MG63 (cell line): ENCODE results near the gene RTN4RL1. TPM values are rescaled to one million over a fixed set of nuclear protein-coding genes. Genes with fewer than 3 reads are reported as not detected.

ENCODE experiments used
- DNase-seq: peaks from one replicate; pipeline ENCODE4 v3.0.0-alpha.2; 2020
- H3K27me3 ChIP-seq: fragments of 250-450 bp; sonication (Bioruptor Pico); 2 replicates; pipeline ENCODE4 v1.5.1; 2020; ENCODE audit warnings: mild to moderate bottlenecking, moderate library complexity
- H3K36me3 ChIP-seq: fragments of 250-450 bp; sonication (Bioruptor Pico); 2 replicates; pipeline ENCODE4 v1.5.1; 2020; ENCODE audit warnings: mild to moderate bottlenecking, moderate library complexity
- H3K4me3 ChIP-seq: fragments of 250-450 bp; sonication (Bioruptor Pico); 2 replicates; pipeline ENCODE4 v1.5.1; 2020; ENCODE audit warnings: mild to moderate bottlenecking, moderate library complexity
- H3K9me3 ChIP-seq: fragments of 250-450 bp; sonication (Bioruptor Pico); 2 replicates; pipeline ENCODE4 v1.5.1; 2020; ENCODE audit warnings: mild to moderate bottlenecking, moderate library complexity
- total RNA-seq: library from RNA; depleted of rRNA; stranded (reverse); fragments of >200 nt; shearing (Covaris generic); gene quantifications from 2 replicates; pipeline ENCODE4 v1.2.3, GENCODE V29; 2014; ENCODE audit warnings: low replicate concordance

RTN4RL1 gene
- total RNA-seq, 1 experiment from 2014 or later = 4.9 TPM

GRCh38 chr17:1941272-1942065, 83.7 kb downstream of the RTN4RL1 start:
- no peaks in the 10 kb centered on the region for H3K36me3 ChIP-seq
- no peaks in the 10 kb centered on the region for H3K9me3 ChIP-seq
- H3K4me3 ChIP-seq = no peak overlapping the region
- no peak for DNase-seq
- no peaks in the 10 kb centered on the region for H3K27me3 ChIP-seq

- H3K9me3 ChIP-seq = no peaks in the 10 kb centered on the region
- no peak for DNase-seq
- no peaks in the 10 kb centered on the region for H3K27me3 ChIP-seq
- no peaks in the 10 kb centered on the region for H3K36me3 ChIP-seq
- H3K4me3 ChIP-seq = no peak overlapping the region
Measured at GRCh38 chr17:1940810-1941185, 84.3 kb downstream of the RTN4RL1 start.

DNA sequence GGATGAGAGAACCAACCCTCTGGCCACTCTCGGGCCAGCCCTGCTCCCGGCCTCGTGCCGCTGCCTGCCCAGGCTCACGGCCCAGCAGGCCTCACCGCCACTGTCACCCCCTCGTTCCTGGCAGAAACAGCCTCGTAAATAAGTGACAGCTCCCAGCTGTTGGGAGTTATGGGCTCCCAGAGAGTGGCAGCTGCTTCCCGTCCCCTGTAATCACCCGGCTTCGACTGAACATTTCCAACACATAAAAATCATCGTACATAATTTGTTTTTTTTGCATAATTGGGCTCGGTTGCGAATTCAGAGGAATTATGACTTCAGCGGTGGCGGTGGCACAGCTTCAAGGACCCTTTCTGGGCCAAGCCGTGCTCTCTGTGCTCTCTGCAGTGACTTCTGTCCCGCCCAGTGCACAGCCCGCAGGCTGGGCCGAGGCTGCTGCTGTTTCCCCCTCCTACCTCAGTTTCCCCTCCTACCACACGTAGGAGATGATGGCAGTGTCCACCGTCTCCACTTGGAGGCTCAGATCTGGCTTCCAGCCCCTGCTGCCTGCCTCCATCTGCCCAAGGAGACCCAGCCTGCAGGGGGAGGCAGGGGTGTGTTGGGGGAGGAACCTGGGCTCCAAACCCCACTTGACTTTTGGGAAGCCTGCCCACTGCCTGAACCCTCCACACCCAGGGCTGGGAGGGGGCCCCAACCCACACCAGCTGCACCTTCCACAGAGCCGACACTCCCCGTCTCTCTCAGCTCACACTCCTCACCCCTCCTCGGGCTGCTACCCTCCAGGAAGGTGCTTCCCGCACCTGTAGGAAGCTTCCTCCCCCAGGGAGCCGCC, 84.9 kb downstream of the RTN4RL1 start:
- Histone ChIP-seq H3K9me3 (no peaks in the 10 kb centered on the region), H3K4me3 (no peak overlapping the region), H3K27me3 (no peaks in the 10 kb centered on the region), H3K36me3 (no peaks in the 10 kb centered on the region)
- no peak for DNase-seq

GRCh38 chr17:1937461-1937860, 87.7 kb downstream of the RTN4RL1 start:
- Histone ChIP-seq H3K4me3 (no peak overlapping the region), H3K9me3 (no peaks in the 10 kb centered on the region), H3K36me3 (no peaks in the 10 kb centered on the region), H3K27me3 (no peaks in the 10 kb centered on the region)
- no peak for DNase-seq

- DNase-seq = no peak
- Histone ChIP-seq H3K4me3 (no peak overlapping the region), H3K27me3 (no peaks in the 10 kb centered on the region), H3K9me3 (no peaks in the 10 kb centered on the region), H3K36me3 (no peaks in the 10 kb centered on the region)
Measured at GRCh38 chr17:1936766-1937165, 88.4 kb downstream of the RTN4RL1 start.

DNA sequence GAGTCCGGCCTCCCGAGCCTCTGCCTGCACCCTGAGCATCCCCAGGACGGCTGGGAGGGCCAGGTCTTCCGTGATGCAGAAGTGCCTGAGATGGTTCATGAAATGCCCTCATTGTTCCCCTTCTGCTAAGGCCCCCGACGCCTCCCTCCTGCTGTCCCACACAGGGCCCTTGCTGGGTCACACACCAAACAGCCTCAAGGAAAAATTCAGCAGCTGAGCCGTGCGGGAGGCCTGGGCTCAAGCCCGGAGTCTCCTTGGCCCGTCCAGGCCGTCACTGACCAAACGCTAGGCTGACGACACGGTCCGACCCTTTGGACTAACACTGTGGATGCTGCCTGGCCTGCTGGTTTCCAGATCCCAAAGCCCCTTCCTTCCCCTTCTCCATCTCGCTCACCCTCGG, 90.2 kb downstream of the RTN4RL1 start:
- no peak for DNase-seq
- no peaks in the 10 kb centered on the region for H3K27me3 ChIP-seq
- no peaks in the 10 kb centered on the region for H3K9me3 ChIP-seq
- H3K36me3 ChIP-seq = no peaks in the 10 kb centered on the region
- no peak overlapping the region for H3K4me3 ChIP-seq

DNA sequence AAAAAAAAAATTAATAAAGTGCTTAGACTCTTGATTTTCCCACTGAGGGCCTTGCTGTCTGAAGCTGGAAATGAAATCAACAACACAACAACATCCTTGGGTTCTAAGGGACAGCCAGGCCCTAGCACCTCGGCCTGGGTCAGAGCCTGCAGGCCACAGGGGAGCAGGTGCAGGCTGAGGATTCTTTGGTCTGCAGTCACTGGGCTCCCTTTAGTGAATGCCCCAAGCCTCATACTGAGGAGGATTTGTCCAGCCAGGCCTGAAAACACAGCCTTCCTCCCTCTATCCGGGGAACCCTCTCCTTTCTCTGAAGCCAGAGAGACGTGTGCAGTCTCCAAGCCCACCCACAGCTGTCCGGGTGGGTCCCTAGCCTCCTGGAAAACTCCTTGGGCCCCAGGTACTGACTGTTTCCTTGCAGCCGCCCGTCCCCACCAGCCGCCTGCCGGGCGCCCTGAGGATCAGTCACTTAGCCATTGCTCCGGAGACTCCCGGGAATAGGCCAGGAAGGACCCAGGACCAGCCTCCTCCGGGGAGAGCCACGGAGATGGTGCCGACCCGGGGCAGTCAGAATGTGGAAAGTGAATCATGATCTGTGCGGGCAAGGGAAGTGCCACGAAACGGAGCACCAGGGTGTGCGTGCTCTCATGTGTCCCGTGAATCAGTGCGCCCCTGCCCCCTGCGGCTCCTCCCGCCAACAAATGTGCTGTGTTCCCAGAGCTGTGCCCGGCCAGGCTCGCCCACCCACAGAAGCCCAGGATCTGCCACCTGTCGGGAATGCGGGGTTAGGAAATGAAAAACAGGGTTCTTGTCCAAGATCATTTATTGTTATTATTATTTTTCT, 91.0 kb downstream of the RTN4RL1 start:
- H3K9me3 ChIP-seq = no peaks in the 10 kb centered on the region
- H3K27me3 ChIP-seq = no peaks in the 10 kb centered on the region
- DNase-seq = no peak
- H3K4me3 ChIP-seq = no peak overlapping the region
- no peaks in the 10 kb centered on the region for H3K36me3 ChIP-seq

DNA sequence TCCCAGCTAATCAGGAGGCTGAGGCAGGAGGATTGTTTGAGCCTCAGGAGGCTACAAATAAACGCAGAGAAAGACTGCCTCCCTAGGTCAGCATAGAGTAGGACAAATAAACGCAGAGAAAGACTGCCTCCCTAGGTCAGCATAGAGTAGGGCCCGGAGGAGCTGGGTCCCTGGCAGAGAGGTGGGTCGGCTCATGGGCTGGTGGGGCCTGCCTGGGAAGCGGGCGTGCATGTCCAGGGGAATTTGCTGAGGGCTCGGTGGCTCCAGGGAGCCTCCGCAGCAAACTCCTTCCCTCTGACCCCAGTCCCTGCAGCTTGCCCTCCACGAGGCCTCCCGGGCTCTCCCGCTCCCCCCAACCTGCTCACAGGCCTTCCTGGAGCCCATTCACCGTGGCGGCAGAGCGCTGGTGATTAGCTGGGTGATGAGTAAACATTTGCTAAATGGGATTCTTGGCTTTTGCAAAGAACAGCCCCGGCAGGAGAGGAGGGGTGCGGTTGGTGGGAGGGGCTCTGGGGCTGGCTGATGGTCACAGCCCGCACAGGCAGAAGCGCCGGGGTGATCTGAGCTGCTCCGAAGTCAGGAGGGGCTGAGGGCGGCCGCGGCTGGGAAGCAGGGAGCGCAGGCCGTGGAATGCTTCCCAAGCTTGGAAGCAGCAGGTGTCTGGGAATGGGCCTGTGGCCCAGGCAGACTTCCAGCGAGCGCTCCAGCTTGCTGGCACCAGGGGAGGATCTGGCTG, 93.1 kb downstream of the RTN4RL1 start:
- DNase-seq = peak; percentile 78

DNA sequence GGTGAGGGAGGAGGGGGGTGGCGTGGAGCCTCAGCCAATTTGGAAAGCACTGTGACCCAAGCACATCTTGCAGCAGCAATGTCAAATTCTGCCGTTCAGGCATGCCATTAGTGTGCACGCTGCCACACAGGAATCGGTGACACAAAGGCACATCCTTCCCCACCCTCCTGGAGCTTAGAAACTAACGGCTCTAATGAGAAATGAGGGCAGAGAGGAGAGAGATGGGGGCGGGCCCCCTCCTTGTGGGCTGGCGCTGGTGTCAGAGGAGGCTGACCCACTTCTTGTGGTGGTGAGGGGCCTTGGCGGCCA, 94.8 kb downstream of the RTN4RL1 start:
- DNase-seq = no peak
- H3K36me3 ChIP-seq = no peaks in the 10 kb centered on the region
- H3K4me3 ChIP-seq = no peak overlapping the region
- no peaks in the 10 kb centered on the region for H3K27me3 ChIP-seq
- H3K9me3 ChIP-seq = no peaks in the 10 kb centered on the region

More for the DNA sequence above, 93.1 kb downstream of the RTN4RL1 start:
- H3K4me3 ChIP-seq = no peak overlapping the region
- H3K27me3 ChIP-seq = no peaks in the 10 kb centered on the region
- H3K36me3 ChIP-seq = no peaks in the 10 kb centered on the region
- no peaks in the 10 kb centered on the region for H3K9me3 ChIP-seq

GRCh38 chr17:1928976-1929375, 96.2 kb downstream of the RTN4RL1 start:
- Histone ChIP-seq H3K4me3 (no peak overlapping the region), H3K36me3 (no peaks in the 10 kb centered on the region), H3K27me3 (no peaks in the 10 kb centered on the region), H3K9me3 (no peaks in the 10 kb centered on the region)
- DNase-seq = no peak

GRCh38 chr17:1920948-1921351, 104.2 kb downstream of the RTN4RL1 start:
- no peak overlapping the region for H3K4me3 ChIP-seq
- H3K9me3 ChIP-seq = no peaks in the 10 kb centered on the region
- DNase-seq = peak; percentile 49
- H3K27me3 ChIP-seq = no peaks in the 10 kb centered on the region
- H3K36me3 ChIP-seq = no peaks in the 10 kb centered on the region

DNA sequence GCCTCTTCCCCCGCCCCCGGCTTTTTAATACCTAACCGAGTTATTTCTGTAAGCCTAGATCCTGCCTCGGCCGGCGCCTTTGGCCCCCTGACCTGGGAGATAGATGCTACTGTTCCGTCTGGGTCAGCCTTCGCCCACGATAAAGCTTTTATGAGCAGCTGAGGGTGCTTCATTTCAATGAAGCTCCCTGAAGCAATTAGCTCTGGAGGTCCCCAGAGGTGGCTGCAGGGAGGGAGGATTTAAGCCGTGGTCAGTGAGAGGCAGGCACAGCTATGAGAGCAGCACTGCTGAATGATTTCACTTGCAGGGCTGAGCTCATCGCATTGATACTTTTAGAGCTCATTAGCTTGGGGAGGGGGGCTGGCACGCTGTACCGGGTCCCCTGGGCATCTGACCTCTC, 105.9 kb downstream of the RTN4RL1 start:
- no peak overlapping the region for H3K4me3 ChIP-seq
- no peaks in the 10 kb centered on the region for H3K27me3 ChIP-seq
- no peak for DNase-seq

GRCh38 chr17:1918346-1919162, 106.6 kb downstream of the RTN4RL1 start:
- Histone ChIP-seq H3K36me3 (no peaks in the 10 kb centered on the region), H3K27me3 (no peaks in the 10 kb centered on the region), H3K9me3 (no peaks in the 10 kb centered on the region), H3K4me3 (no peak overlapping the region)
- DNase-seq = no peak

More for the DNA sequence above, 105.9 kb downstream of the RTN4RL1 start:
- no peaks in the 10 kb centered on the region for H3K36me3 ChIP-seq
- no peaks in the 10 kb centered on the region for H3K9me3 ChIP-seq

DNA sequence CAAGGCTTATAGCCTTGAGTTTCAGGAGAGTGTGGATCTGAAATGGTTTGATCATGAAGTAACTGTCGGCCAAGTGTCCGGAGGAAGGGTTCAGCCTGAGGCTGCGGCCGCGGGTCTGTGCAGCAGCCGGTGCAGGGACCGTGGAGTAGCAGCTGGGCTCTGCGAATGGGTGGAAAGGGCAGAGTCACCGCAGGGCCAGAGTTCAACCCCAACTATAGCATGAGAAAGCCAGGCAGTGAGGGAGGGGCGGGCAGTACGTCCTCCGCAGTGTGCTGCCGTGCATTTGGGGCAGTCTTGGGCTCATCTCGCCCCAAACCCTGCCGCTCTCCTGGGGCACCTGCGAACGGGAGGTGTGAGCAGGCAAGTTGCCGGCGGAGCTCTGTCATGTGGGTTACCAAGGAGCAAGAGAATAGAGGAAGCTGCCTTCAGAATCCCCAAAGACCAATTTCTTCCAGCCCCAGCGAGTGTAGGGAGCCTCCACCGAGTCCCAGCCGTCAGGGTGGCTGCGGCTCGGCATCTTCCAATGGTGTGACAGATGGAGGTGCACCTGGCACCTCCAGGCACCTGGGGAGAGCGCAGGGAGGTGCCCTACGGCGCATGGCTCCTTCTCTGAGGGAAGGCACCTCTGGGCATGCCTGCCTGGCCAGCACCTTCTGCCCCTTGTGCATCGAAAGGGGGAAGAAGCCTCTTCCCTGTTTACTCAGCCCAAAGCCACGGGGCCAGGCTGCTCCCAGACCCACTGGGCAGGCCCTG, 108.0 kb downstream of the RTN4RL1 start:
- DNase-seq = no peak
- Histone ChIP-seq H3K9me3 (no peaks in the 10 kb centered on the region), H3K27me3 (no peaks in the 10 kb centered on the region), H3K36me3 (no peaks in the 10 kb centered on the region), H3K4me3 (no peak overlapping the region)

GRCh38 chr17:1916316-1916715, 108.8 kb downstream of the RTN4RL1 start:
- Histone ChIP-seq H3K9me3 (no peaks in the 10 kb centered on the region), H3K36me3 (no peaks in the 10 kb centered on the region), H3K4me3 (no peak overlapping the region), H3K27me3 (no peaks in the 10 kb centered on the region)
- no peak for DNase-seq
